ENCODE measurements around the gene H3-3A. TPM values are rescaled to one million over a fixed set of nuclear protein-coding genes. Genes with fewer than 3 reads are reported as not detected.

Gene H3-3A
- total and polyA plus RNA-seq, 2 of the 8 experiments (the other 6 are each of a cell fraction or from before 2014, with no cell fraction given), result 1,157 to 1,223 TPM

DNA sequence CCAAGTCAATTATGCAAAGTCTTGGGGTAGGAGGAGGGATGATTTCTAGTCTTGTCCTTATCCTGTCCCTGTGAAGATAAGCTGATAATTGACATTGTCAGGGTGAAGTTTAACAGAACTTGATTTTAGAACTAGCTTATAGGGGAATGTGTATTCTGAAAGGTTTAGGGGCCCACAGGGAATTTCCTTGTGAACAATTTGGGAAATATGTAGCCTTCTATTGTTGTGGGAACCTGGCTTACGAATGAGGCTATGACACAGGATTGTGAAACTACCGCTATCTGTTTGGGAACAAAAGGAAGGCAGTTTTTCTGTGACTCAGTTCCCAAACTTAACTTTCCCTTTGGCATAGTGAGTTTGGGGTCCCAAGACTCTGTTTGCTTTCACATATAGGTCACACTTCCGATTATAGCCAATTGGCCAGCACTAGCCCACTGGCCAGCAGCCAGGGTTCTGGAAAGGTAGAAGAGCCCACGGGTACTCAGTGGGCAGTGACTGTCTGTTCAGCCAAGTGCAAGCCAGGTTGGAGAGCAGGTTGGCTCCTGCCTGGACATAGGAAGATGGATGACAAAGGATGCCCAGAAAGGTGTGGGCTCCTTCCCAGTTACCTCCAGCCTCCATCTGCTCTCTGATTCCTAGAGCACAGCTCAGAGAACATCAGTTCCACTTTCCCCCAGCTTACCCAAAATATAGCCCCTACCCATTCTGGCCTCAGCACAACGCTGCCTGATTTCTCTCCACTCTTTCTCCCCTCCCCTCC is 35.5 kb downstream of the H3-3A start (continued):
- TF ChIP-seq TCF12 (IDR thresholded peaks at IDR 0.05; ENCODE audit: low read depth, low read length) (no peak), CTBP2 (IDR thresholded peaks at IDR 0.05; ENCODE audit: borderline replicate concordance, insufficient read depth, insufficient read length, low read length) (no peak), TAF7 (optimal IDR thresholded peaks at IDR 0.05; ENCODE audit: borderline replicate concordance, low read depth, low read length) (no peak), RAD21 (IDR thresholded peaks at IDR 0.05 in 1 of 2, conservative IDR thresholded peaks at IDR 0.05 in 1 of 2; ENCODE audit: low read depth in 2 of 2, low read length in 2 of 2) (no peak), CBX8 (IDR thresholded peaks at IDR 0.05; ENCODE audit: borderline replicate concordance, low read depth, low read length) (no peak), GABPA (IDR thresholded peaks at IDR 0.05; ENCODE audit: borderline replicate concordance, insufficient read depth, low read length) (no peak), MAFK (IDR thresholded peaks at IDR 0.05; ENCODE audit: low read depth, low read length) (no peak)
- TF ChIP-seq, protein P1, sequence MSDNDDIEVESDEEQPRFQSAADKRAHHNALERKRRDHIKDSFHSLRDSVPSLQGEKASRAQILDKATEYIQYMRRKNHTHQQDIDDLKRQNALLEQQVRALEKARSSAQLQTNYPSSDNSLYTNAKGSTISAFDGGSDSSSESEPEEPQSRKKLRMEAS (IDR thresholded peaks at IDR 0.05), result no peak

Measured in H1 (cell line).